NT2/D1 (cell line): ENCODE data around the gene PIP5K1A.

Experiments
- SUZ12 ChIP-seq: IDR thresholded peaks from 2 replicates; pipeline ENCODE4 v1.6.1; 2011; ENCODE audit not compliant: insufficient read length, insufficient read depth; ENCODE audit errors: extremely low read depth
- YY1 ChIP-seq: IDR thresholded peaks from 2 replicates; pipeline ENCODE4 v1.6.1; 2011; ENCODE audit not compliant: insufficient read length, insufficient read depth
- ZNF274 ChIP-seq: IDR thresholded peaks from 2 replicates; pipeline ENCODE4 v1.6.1; 2011; ENCODE audit warnings: mild to moderate bottlenecking, low read depth, low read length

DNA sequence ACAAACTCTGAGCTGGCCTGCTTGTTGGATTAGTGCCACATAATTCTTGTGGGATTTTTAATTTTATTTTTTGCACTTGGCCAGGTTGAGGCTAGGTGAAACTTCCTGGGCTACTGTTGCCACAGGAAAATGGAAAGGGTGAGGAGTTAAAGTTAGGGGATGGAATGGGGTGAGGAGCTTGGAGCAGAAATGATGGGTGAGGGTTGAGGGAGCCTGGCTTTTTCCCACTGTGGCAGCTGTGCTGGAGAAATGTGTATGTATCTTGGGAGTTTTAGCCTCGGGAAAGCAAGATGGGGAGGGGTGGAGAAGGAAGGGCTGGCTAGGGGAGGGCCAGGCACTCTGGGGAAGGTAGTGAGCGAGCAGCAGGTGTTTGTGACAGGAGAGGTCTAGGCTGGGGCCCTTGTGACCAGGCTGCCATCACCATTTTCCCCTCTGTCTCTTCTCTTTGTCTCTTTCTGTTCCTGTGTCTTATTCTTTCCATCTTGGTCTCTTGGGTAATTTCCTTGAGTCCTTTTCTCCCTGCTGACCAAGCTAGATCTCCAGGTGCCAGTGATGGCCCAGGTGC is 85.7 kb downstream of the PIP5K1A start:
- TF ChIP-seq ZNF274 (no peak), SUZ12 (no peak), YY1 (no peak)
